ENCODE measurements around the gene PLD5. TPM values are rescaled to one million over a fixed set of nuclear protein-coding genes. Genes with fewer than 3 reads are reported as not detected.
A peak's percentile ranks its signal among the peaks of the same experiment; 100 is the strongest.
"Not testable (repeated sequence)": the region's sequence is repeated elsewhere in the genome, so short reads cannot be mapped to it uniquely, and the experiment has no call there.

The PLD5 gene
- polyA plus RNA-seq, 10 donors = 0.92 to 3.2 (median 1.2) TPM

- DNase-seq = not testable (repeated sequence)
These were observed 465.9 kb downstream of the PLD5 start for GRCh38 chr1:242058582-242058981.

GRCh38 chr1:242058181-242058580 lies 466.3 kb downstream of the PLD5 start:
- not testable (repeated sequence) for DNase-seq

GRCh38 chr1:242057745-242058115 lies 466.8 kb downstream of the PLD5 start:
- no peak for DNase-seq

- no peak for DNase-seq
These were observed 467.3 kb downstream of the PLD5 start for GRCh38 chr1:242056988-242057744.

GRCh38 chr1:242055749-242056320 lies 468.7 kb downstream of the PLD5 start:
- DNase-seq = no peak

GRCh38 chr1:242043165-242043564 lies 481.3 kb downstream of the PLD5 start:
- DNase-seq = no peak

- no peak for DNase-seq
These were observed 490.1 kb downstream of the PLD5 start for GRCh38 chr1:242034392-242034791.

GRCh38 chr1:242033447-242033846 lies 491.1 kb downstream of the PLD5 start:
- DNase-seq = peak; percentile 12 to 70 (median 20)
